ENCODE data around the gene KRTAP12-2.
A peak's percentile ranks its signal among the peaks of the same experiment; 100 is the strongest.

KRTAP12-2 gene

DNA sequence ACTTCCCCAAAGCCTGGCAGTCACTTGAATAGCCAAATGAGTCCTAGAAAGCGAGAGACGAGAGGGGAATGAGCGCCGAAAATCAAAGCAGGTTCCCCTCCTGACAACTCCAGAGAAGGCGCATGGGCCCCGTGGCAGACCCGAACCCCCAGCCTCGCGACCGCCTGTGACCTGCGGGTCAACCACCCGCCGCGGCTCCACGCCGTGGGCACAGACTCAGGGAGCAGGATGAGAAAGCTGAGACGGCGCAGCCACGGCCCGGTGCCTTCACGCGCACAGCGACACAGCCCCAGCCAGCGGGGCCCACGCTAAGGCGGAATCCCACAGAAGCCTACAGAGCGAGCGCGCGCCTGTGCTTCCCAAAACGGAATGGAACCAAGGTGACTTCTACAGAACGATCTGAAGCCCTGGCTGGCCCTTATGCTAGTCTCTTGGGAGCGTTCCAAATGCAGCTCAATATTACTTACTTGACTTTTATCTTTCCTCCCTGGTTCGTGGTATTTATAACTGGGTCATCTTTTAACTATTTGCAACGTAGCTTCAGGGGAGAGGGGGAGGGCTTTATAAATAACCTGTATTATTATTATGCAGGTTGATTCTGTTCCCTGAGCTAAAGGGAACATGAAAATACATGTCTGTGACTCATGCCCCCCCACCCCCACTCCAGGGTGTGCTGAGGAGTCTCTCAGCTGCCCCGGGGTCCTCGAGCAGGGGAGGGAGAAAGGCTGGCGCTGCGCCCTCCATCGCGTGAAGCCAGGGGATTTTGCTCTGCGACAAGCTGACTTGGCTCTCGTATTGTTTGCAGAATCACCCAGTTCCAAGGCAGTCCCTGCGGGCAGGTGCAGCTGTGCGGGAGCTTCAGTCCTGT is 42.9 kb upstream of the KRTAP12-2 start:
- WGBS: 6% methylated on average over 40 of the region's 45 CpGs
- Histone ChIP-seq H2BK5ac (ENCODE audit: low read depth, low read length, poor library complexity, severe bottlenecking) (no peak overlapping the region), H3K23ac (ENCODE audit: low read length in 2 of 2) (no peak overlapping the region), H2BK120ac (ENCODE audit: low read depth, low read length) (no peak overlapping the region), H4K8ac (ENCODE audit: low read length) (no peak overlapping the region), H3K9ac (ENCODE audit: low read length) (no peak overlapping the region), H2AFZ (ENCODE audit: low read depth, low read length) (no peak overlapping the region), H4K91ac (ENCODE audit: low read length) (no peak overlapping the region), H3K27ac (ENCODE audit: low read length, poor library complexity, severe bottlenecking) (no peak overlapping the region), H3K14ac (ENCODE audit: low read length in 2 of 2) (no peak overlapping the region), H3K4me3 (ENCODE audit: insufficient read depth in 1 of 2, low read depth in 1 of 2, low read length in 2 of 2) (peak overlapping the region in 1 of 2 experiments; percentile 9), H3K79me1 (replicated peaks; ENCODE audit: low read length, poor library complexity, severe bottlenecking) (no peaks in the 10 kb centered on the region), H2BK12ac (ENCODE audit: low read length in 2 of 2) (no peak overlapping the region), H3K4me1 (ENCODE audit: control insufficient read depth, insufficient read depth, low read depth, low read length) (peaks cover 18% of the 10 kb centered on the region), H3K18ac (ENCODE audit: low read depth in 1 of 2, low read length in 2 of 2) (no peak overlapping the region), H3K4me2 (ENCODE audit: low read length, poor library complexity, severe bottlenecking) (peak overlapping the region; percentile 30), H3K9me3 (ENCODE audit: control insufficient read depth, low read length) (no peaks in the 10 kb centered on the region), H3K4ac (ENCODE audit: low read depth in 1 of 2, low read length in 2 of 2) (no peak overlapping the region), H2AK5ac (ENCODE audit: low read length, severe bottlenecking) (no peak overlapping the region), H2BK15ac (ENCODE audit: low read depth, poor library complexity, severe bottlenecking) (no peak overlapping the region), H3K36me3 (ENCODE audit: control insufficient read depth in 1 of 2, insufficient read depth in 2 of 2, low read depth in 1 of 2, low read length in 2 of 2) (peaks cover 0 to 2% of the 10 kb centered on the region in 2 experiments), H3K27me3 (ENCODE audit: control insufficient read depth in 1 of 2, insufficient read depth in 1 of 2, low read length in 2 of 2) (peaks cover 81 to 90% of the 10 kb centered on the region in 2 experiments)
- DNase-seq: no peak

DNA sequence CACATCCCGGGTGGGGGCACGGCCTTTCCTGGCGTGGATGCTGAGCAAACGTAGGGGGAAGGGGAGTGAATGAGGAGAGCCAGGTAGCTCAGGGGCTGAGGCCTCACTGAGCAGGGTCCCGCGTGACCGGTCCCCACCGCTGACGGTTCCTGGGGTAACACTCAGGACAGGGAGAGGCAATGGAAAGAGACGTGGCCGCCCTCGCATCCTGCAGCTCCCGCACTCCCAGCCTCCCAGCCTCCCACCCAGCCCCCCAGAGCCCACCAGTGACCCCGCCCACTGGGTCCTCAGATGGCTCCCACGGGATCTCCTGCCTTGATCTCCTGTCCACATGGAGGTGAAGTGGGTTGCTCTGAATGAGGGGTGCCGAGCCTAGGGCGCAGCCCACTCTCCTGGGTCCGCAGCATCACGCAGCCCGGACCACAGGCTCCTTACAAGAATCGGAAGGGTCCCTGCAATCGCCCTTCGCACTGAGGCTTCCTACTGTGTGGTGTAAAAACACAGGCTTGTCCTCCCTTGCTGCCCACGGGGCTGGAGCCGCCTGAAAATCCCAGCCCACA is 42.2 kb upstream of the KRTAP12-2 start:
- Histone ChIP-seq H3K18ac (ENCODE audit: low read depth in 1 of 2, low read length in 2 of 2) (no peak overlapping the region), H2BK120ac (ENCODE audit: low read depth, low read length) (no peak overlapping the region), H3K4me2 (ENCODE audit: low read length, poor library complexity, severe bottlenecking) (no peak overlapping the region), H3K36me3 (ENCODE audit: control insufficient read depth in 1 of 2, insufficient read depth in 2 of 2, low read depth in 1 of 2, low read length in 2 of 2) (peaks cover 0 to 3% of the 10 kb centered on the region in 2 experiments), H2AFZ (ENCODE audit: low read depth, low read length) (no peak overlapping the region), H4K91ac (ENCODE audit: low read length) (no peak overlapping the region), H3K27me3 (ENCODE audit: control insufficient read depth in 1 of 2, insufficient read depth in 1 of 2, low read length in 2 of 2) (peaks cover 83 to 91% of the 10 kb centered on the region in 2 experiments), H4K8ac (ENCODE audit: low read length) (no peak overlapping the region), H2BK12ac (ENCODE audit: low read length in 2 of 2) (no peak overlapping the region), H3K4me3 (ENCODE audit: insufficient read depth in 1 of 2, low read depth in 1 of 2, low read length in 2 of 2) (no peak overlapping the region), H3K79me1 (replicated peaks; ENCODE audit: low read length, poor library complexity, severe bottlenecking) (no peaks in the 10 kb centered on the region), H3K23ac (ENCODE audit: low read length in 2 of 2) (no peak overlapping the region), H3K27ac (ENCODE audit: low read length, poor library complexity, severe bottlenecking) (no peak overlapping the region), H3K14ac (ENCODE audit: low read length in 2 of 2) (no peak overlapping the region), H3K9ac (ENCODE audit: low read length) (no peak overlapping the region), H3K9me3 (ENCODE audit: control insufficient read depth, low read length) (no peaks in the 10 kb centered on the region), H2BK15ac (ENCODE audit: low read depth, poor library complexity, severe bottlenecking) (no peak overlapping the region), H3K4ac (ENCODE audit: low read depth in 1 of 2, low read length in 2 of 2) (no peak overlapping the region), H3K4me1 (ENCODE audit: control insufficient read depth, insufficient read depth, low read depth, low read length) (peaks cover 18% of the 10 kb centered on the region), H2BK5ac (ENCODE audit: low read depth, low read length, poor library complexity, severe bottlenecking) (no peak overlapping the region), H2AK5ac (ENCODE audit: low read length, severe bottlenecking) (no peak overlapping the region)
- 10% methylated on average over 17 of the region's 25 CpGs for WGBS
- no peak for DNase-seq

DNA sequence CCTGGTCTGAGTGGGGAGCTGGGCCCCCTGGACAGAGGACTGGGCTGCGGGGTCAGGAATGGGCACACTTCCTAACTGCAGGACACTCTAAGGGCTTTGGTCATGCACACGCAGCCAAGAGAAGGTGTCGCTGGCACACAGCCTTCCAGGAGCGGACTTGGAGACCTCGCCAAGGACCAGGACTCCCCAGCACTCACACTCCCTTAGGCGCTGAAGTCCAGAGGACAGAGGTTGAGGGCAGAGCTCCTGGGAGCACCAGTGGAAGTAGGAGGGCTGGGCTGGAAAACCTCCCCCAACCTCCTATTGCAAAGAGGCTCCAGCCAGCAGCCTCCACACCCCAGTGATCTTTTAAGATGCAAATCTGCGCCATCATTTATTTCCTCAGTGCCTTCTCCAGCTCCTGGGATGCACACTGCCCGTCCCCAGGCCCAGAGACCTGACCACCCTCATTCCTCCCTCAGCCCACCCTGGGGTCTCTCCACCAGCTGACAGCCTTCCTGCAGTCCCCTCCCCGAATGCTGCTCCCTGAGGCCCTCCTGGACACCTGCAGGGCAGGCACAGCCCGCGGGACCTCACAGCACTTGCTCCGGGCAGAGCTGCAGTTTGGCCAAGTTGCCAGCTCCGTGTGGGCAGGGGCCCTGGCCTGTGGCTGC is 41.6 kb upstream of the KRTAP12-2 start:
- Histone ChIP-seq H3K4ac (ENCODE audit: low read depth in 1 of 2, low read length in 2 of 2) (no peak overlapping the region), H2AFZ (ENCODE audit: low read depth, low read length) (no peak overlapping the region), H2AK5ac (ENCODE audit: low read length, severe bottlenecking) (no peak overlapping the region), H3K36me3 (ENCODE audit: control insufficient read depth in 1 of 2, insufficient read depth in 2 of 2, low read depth in 1 of 2, low read length in 2 of 2) (peaks cover 0 to 6% of the 10 kb centered on the region in 2 experiments), H2BK5ac (ENCODE audit: low read depth, low read length, poor library complexity, severe bottlenecking) (no peak overlapping the region), H3K23ac (ENCODE audit: low read length in 2 of 2) (no peak overlapping the region), H3K9ac (ENCODE audit: low read length) (no peak overlapping the region), H2BK12ac (ENCODE audit: low read length in 2 of 2) (no peak overlapping the region), H2BK120ac (ENCODE audit: low read depth, low read length) (no peak overlapping the region), H3K4me3 (ENCODE audit: insufficient read depth in 1 of 2, low read depth in 1 of 2, low read length in 2 of 2) (no peak overlapping the region), H3K27ac (ENCODE audit: low read length, poor library complexity, severe bottlenecking) (no peak overlapping the region), H3K14ac (ENCODE audit: low read length in 2 of 2) (no peak overlapping the region), H2BK15ac (ENCODE audit: low read depth, poor library complexity, severe bottlenecking) (no peak overlapping the region), H3K79me1 (replicated peaks; ENCODE audit: low read length, poor library complexity, severe bottlenecking) (no peaks in the 10 kb centered on the region), H3K9me3 (ENCODE audit: control insufficient read depth, low read length) (no peaks in the 10 kb centered on the region), H3K4me1 (ENCODE audit: control insufficient read depth, insufficient read depth, low read depth, low read length) (peaks cover 18% of the 10 kb centered on the region), H3K4me2 (ENCODE audit: low read length, poor library complexity, severe bottlenecking) (no peak overlapping the region), H3K27me3 (ENCODE audit: control insufficient read depth in 1 of 2, insufficient read depth in 1 of 2, low read length in 2 of 2) (peaks cover 83 to 91% of the 10 kb centered on the region in 2 experiments), H4K8ac (ENCODE audit: low read length) (no peak overlapping the region), H3K18ac (ENCODE audit: low read depth in 1 of 2, low read length in 2 of 2) (no peak overlapping the region), H4K91ac (ENCODE audit: low read length) (no peak overlapping the region)
- 1% methylated on average over 10 of the region's 13 CpGs for WGBS
- DNase-seq: no peak
